Hematopoietic multipotent progenitor cell (in vitro differentiated cells): ENCODE results near the gene COPS7A. TPM values are rescaled to one million over a fixed set of nuclear protein-coding genes. Genes with fewer than 3 reads are reported as not detected.

ENCODE experiments used
- small RNA-seq: library from RNA; depleted of rRNA; stranded (forward); fragments of <200 nt; gene quantifications from one replicate; pipeline ENCODE3, GENCODE V24; 2012
- total RNA-seq: library from RNA; depleted of rRNA; stranded (reverse); fragments of >200 nt; gene quantifications from one replicate; pipeline ENCODE4 v1.2.3, GENCODE V29; 2012

COPS7A gene
- total RNA-seq, 1 donor, result 55.7 TPM

Small RNAs within 50 kb of the gene (small RNA-seq; reads per million reads assigned to genes)
- gene RNU6-781P, result not detected

Other genes starting within 250 kb of the COPS7A start
- 29.1 TPM for gene MRPL51, start 230.8 kb upstream of the COPS7A start, total RNA-seq
- 41.5 TPM for gene NCAPD2, start 229.9 kb upstream of the COPS7A start, total RNA-seq
- 7,142 TPM for gene GAPDH, start 189.5 kb upstream of the COPS7A start, total RNA-seq
- gene IFFO1, start 168.0 kb upstream of the COPS7A start, total RNA-seq, result 13.5 TPM
- 39.9 TPM for gene NOP2, start 155.8 kb upstream of the COPS7A start, total RNA-seq
- 305 TPM for gene CHD4, start 116.7 kb upstream of the COPS7A start, total RNA-seq
- 3.8 TPM for gene LPAR5, start 88.1 kb upstream of the COPS7A start, total RNA-seq
- 15.9 TPM for gene ACRBP, start 76.6 kb upstream of the COPS7A start, total RNA-seq
- gene ING4, start 60.9 kb upstream of the COPS7A start, total RNA-seq, result 57.6 TPM
- gene ZNF384, start 34.7 kb upstream of the COPS7A start, total RNA-seq, result 48.7 TPM
- under 0.01 TPM for gene PIANP, start 23.2 kb upstream of the COPS7A start, total RNA-seq
- 213 TPM for gene MLF2, start 29.1 kb downstream of the COPS7A start, total RNA-seq
- gene PTMS, start 42.3 kb downstream of the COPS7A start, total RNA-seq, result 27.7 TPM
- 12.1 TPM for gene LAG3, start 48.5 kb downstream of the COPS7A start, total RNA-seq
- 3.8 TPM for gene CD4, start 65.5 kb downstream of the COPS7A start, total RNA-seq
- 29.6 TPM for gene GPR162, start 97.8 kb downstream of the COPS7A start, total RNA-seq
- 13.2 TPM for gene P3H3, start 104.4 kb downstream of the COPS7A start, total RNA-seq
- gene GNB3, start 116.9 kb downstream of the COPS7A start, total RNA-seq, result 1.9 TPM
- gene CDCA3, start 127.2 kb downstream of the COPS7A start, total RNA-seq, result 3.5 TPM
- gene USP5, start 128.1 kb downstream of the COPS7A start, total RNA-seq, result 78.1 TPM
- gene TPI1, start 143.5 kb downstream of the COPS7A start, total RNA-seq, result 440 TPM
- 10.8 TPM for gene SPSB2, start 149.3 kb downstream of the COPS7A start, total RNA-seq
- gene LRRC23, start 180.8 kb downstream of the COPS7A start, total RNA-seq, result 16.2 TPM
- gene ENO2, start 190.5 kb downstream of the COPS7A start, total RNA-seq, result 14.0 TPM
- 25.0 TPM for gene ATN1, start 203.9 kb downstream of the COPS7A start, total RNA-seq
- not detected for gene RNU7-1, start 219.8 kb downstream of the COPS7A start, total RNA-seq
- gene C12orf57, start 220.0 kb downstream of the COPS7A start, total RNA-seq, result 336 TPM
- 403 TPM for gene PTPN6, start 227.3 kb downstream of the COPS7A start, total RNA-seq
- 344 TPM for gene PHB2, start 246.6 kb downstream of the COPS7A start, total RNA-seq
- gene EMG1, start 246.9 kb downstream of the COPS7A start, total RNA-seq, result 22.4 TPM